ENCODE measurements around the gene PPT2. TPM values are rescaled to one million over a fixed set of nuclear protein-coding genes. Genes with fewer than 3 reads are reported as not detected.

PPT2 gene
- total RNA-seq, 1 experiment from 2014 or later, result 30.0 TPM

- Mint-ChIP-seq H3K9me3 (no peaks in the 10 kb centered on the region), H3K4me3 (peak overlapping the region; percentile 99), H3K36me3 (peaks cover 24% of the 10 kb centered on the region), H3K27ac (peak overlapping the region; percentile 99), H3K4me1 (peaks cover 23% of the 10 kb centered on the region), H3K27me3 (ENCODE audit: low read depth) (no peaks in the 10 kb centered on the region)
- ATAC-seq, result no peak
- ChIA-PET CTCF (interaction anchor here (4.0 to 6.1 kb wide), 2 partner anchors 9 to 39 kb away, joined by 25 to 63 read pairs; partner anchors contain the start of gene EGFL8), POLR2A (no interaction called here)
- TF ChIP-seq ESRRA (CRISPR knock-in tag; IDR thresholded peaks at IDR 0.05; ENCODE audit: borderline replicate concordance), result no peak
- no peak for DNase-seq (ENCODE audit: low spot score)
These were observed 27.1 kb upstream of the PPT2 start for GRCh38 chr6:32126880-32127279.

- ChIA-PET CTCF (interaction anchor here (1.0 to 6.1 kb wide), 4 partner anchors 9 to 39 kb away, joined by 3 to 63 read pairs (median 16); partner anchors contain the start of gene EGFL8), POLR2A (interaction anchor here (1.0 kb wide), 2 partner anchors 26 to 63 kb away, joined by 3 to 7 read pairs; partner anchors contain the start of gene PBX2)
- peaks cover 23% of the 10 kb centered on the region for H3K4me1 Mint-ChIP-seq
- H3K27me3 Mint-ChIP-seq (ENCODE audit: low read depth), result no peaks in the 10 kb centered on the region
- peak overlapping the region; percentile 99 for H3K4me3 Mint-ChIP-seq
- H3K36me3 Mint-ChIP-seq, result peaks cover 20% of the 10 kb centered on the region
- no peak for TF ChIP-seq MAX (CRISPR knock-in tag; IDR thresholded peaks at IDR 0.05)
- TF ChIP-seq ZNF232 (CRISPR knock-in tag; IDR thresholded peaks at IDR 0.05), result no peak
- no peak for TF ChIP-seq ZBTB43 (CRISPR knock-in tag; IDR thresholded peaks at IDR 0.05)
- TF ChIP-seq ETV6 (CRISPR knock-in tag; IDR thresholded peaks at IDR 0.05), result no peak
- no peak for TF ChIP-seq RELA (CRISPR knock-in tag; IDR thresholded peaks at IDR 0.05; ENCODE audit: borderline replicate concordance)
- no peak for DNase-seq (ENCODE audit: low spot score)
- peak overlapping the region; percentile 99 for H3K27ac Mint-ChIP-seq
- no peaks in the 10 kb centered on the region for H3K9me3 Mint-ChIP-seq
- no peak for ATAC-seq
These were observed 26.6 kb upstream of the PPT2 start for GRCh38 chr6:32127409-32127716.

DNA sequence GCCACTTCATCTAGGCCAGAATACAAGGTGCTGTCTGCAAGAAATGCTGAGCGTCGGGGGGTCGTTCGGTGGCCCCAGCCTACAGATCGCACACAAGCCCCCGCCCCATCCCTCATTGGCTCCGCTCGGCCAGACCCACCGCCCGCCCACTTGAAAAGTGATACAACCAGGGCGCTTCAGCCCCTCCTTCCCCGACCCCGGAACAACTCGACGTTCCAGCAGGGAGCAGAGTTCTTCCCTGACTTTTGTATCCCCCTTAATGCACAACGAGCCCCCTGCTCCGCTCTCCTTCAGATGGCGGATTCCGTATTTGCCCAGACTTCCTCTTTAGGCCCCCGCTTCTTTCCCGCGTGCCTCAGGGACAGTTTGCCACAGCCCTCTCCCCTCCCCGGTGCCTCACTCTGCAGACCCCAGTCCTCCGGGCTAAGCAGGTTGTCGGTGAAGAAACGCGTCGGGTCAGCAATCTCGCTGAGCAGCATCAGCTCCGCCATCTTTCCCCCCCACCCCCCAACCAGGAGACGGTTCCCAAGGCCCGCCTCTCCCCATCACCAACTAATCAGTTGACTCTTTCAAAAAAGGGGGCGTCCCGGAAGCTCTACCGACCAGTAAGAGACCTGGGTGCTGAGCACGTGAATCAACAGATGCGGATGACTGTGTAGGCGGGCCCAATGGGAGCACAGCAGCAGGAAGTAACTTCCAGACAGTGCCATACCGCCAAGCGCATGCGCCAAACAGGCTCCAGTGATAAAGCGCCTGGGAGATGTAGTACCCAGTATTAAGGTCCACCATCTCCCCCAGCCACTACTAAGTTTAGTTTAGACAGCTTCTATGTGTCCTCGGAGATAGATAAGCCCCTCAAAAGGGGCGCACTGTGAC, 26.0 kb upstream of the PPT2 start, which contains the start of gene ATF6B:
ATF6B (minus strand) TSS at position 530 of the 876 bp plus-strand sequence; CDS start at position 491, 39 bp downstream.
- ChIA-PET POLR2A (interaction anchor here (0.5 to 1.9 kb wide), 4 partner anchors 18 to 686 kb away, joined by 3 to 7 read pairs (median 5); partner anchors contain the start of gene PBX2), CTCF (interaction anchor here (0.5 to 6.1 kb wide), 11 partner anchors 10 to 857 kb away, joined by 3 to 63 read pairs (median 4); partner anchors contain the start of genes EGFL8 and TAP2)
- peaks cover 23% of the 10 kb centered on the region for H3K4me1 Mint-ChIP-seq
- ATAC-seq, result peak; percentile 93
- H3K36me3 Mint-ChIP-seq, result peaks cover 18% of the 10 kb centered on the region
- peak within 1 kb of the TSS; percentile 99 for H3K27ac Mint-ChIP-seq
- H3K9me3 Mint-ChIP-seq, result no peaks in the 10 kb centered on the region
- peak within 1 kb of the TSS; percentile 99 for H3K4me3 Mint-ChIP-seq
- H3K27me3 Mint-ChIP-seq (ENCODE audit: low read depth), result no peaks in the 10 kb centered on the region
- DNase-seq (ENCODE audit: low spot score), result peak; percentile 96
- TF ChIP-seq ARID4B (CRISPR knock-in tag; IDR thresholded peaks at IDR 0.05; ENCODE audit: borderline replicate concordance), result 0 out of 2 replicates have a peak, but pooled peaks have one; percentile 47
- TF ChIP-seq NFE2L1 (CRISPR knock-in tag; IDR thresholded peaks at IDR 0.05), result peak; percentile 33; the same call in 1 of the 2 replicates
- TF ChIP-seq RELA (CRISPR knock-in tag; IDR thresholded peaks at IDR 0.05; ENCODE audit: borderline replicate concordance), result no peak
- no peak for TF ChIP-seq CTCF (IDR thresholded peaks at IDR 0.05)
- peak; percentile 58; the same call in 1 of the 2 replicates for TF ChIP-seq MAX (CRISPR knock-in tag; IDR thresholded peaks at IDR 0.05)
- TF ChIP-seq FOXK1 (CRISPR knock-in tag; IDR thresholded peaks at IDR 0.05), result peak; percentile 70
- TF ChIP-seq, protein P1, sequence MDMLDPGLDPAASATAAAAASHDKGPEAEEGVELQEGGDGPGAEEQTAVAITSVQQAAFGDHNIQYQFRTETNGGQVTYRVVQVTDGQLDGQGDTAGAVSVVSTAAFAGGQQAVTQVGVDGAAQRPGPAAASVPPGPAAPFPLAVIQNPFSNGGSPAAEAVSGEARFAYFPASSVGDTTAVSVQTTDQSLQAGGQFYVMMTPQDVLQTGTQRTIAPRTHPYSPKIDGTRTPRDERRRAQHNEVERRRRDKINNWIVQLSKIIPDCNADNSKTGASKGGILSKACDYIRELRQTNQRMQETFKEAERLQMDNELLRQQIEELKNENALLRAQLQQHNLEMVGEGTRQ (CRISPR knock-in tag; IDR thresholded peaks at IDR 0.05), result peak; percentile 92
- TF ChIP-seq, protein P2, sequence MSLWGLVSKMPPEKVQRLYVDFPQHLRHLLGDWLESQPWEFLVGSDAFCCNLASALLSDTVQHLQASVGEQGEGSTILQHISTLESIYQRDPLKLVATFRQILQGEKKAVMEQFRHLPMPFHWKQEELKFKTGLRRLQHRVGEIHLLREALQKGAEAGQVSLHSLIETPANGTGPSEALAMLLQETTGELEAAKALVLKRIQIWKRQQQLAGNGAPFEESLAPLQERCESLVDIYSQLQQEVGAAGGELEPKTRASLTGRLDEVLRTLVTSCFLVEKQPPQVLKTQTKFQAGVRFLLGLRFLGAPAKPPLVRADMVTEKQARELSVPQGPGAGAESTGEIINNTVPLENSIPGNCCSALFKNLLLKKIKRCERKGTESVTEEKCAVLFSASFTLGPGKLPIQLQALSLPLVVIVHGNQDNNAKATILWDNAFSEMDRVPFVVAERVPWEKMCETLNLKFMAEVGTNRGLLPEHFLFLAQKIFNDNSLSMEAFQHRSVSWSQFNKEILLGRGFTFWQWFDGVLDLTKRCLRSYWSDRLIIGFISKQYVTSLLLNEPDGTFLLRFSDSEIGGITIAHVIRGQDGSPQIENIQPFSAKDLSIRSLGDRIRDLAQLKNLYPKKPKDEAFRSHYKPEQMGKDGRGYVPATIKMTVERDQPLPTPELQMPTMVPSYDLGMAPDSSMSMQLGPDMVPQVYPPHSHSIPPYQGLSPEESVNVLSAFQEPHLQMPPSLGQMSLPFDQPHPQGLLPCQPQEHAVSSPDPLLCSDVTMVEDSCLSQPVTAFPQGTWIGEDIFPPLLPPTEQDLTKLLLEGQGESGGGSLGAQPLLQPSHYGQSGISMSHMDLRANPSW (CRISPR knock-in tag; conservative IDR thresholded peaks at IDR 0.05; ENCODE audit: low read depth), result no peak
- peak; percentile 71 for TF ChIP-seq SP1 (CRISPR knock-in tag; conservative IDR thresholded peaks at IDR 0.05)
- 0 out of 2 replicates have a peak, but pooled peaks have one; percentile 60 for TF ChIP-seq MYBL2 (CRISPR knock-in tag; IDR thresholded peaks at IDR 0.05)
- TF ChIP-seq, protein P3, sequence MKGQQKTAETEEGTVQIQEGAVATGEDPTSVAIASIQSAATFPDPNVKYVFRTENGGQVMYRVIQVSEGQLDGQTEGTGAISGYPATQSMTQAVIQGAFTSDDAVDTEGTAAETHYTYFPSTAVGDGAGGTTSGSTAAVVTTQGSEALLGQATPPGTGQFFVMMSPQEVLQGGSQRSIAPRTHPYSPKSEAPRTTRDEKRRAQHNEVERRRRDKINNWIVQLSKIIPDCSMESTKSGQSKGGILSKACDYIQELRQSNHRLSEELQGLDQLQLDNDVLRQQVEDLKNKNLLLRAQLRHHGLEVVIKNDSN (CRISPR knock-in tag; IDR thresholded peaks at IDR 0.05), result peak; percentile 88
- TF ChIP-seq NFYB (CRISPR knock-in tag; conservative IDR thresholded peaks at IDR 0.05; ENCODE audit: low read depth), result peak; percentile 72

Measured in WTC11 (cell line).